Subcutaneous abdominal adipose tissue (tissue), 5 donors: Measurements from ENCODE around the gene TAF11L11.
"Not testable (repeated sequence)": the region's sequence is repeated elsewhere in the genome, so short reads cannot be mapped to it uniquely, and the experiment has no call there.

Experiments
- H3K27ac ChIP-seq: one replicate; pipeline ENCODE4 v1.7.0; 2013; ENCODE audit warnings: low read depth, mild to moderate bottlenecking, inconsistent platforms, low read length, moderate library complexity
- H3K27me3 ChIP-seq, 5 donors: one replicate each; pipeline ENCODE4 v1.7.0; 2013; ENCODE audit warnings: low read length in 5 of 5, inconsistent platforms in 1 of 5; ENCODE audit not compliant: control insufficient read depth in 5 of 5, insufficient read depth in 4 of 5
- H3K36me3 ChIP-seq, 5 donors: one replicate each; pipeline ENCODE4 v1.7.0; 2013; ENCODE audit warnings: low read length in 5 of 5; ENCODE audit not compliant: control insufficient read depth in 5 of 5, insufficient read depth in 5 of 5
- H3K4me1 ChIP-seq, 5 donors: one replicate each; pipeline ENCODE4 v1.7.0; 2013; ENCODE audit warnings: low read length in 5 of 5, mild to moderate bottlenecking in 3 of 5, moderate library complexity in 1 of 5; ENCODE audit not compliant: control insufficient read depth in 5 of 5, insufficient read depth in 5 of 5
- H3K4me3 ChIP-seq, 5 donors: one replicate each; pipeline ENCODE4 v1.7.0; 2013; ENCODE audit warnings: low read length in 5 of 5, low read depth in 1 of 5
- H3K9ac ChIP-seq, 5 donors: one replicate each; pipeline ENCODE4 v1.7.0; 2013; ENCODE audit warnings: low read length in 5 of 5, mild to moderate bottlenecking in 4 of 5, moderate library complexity in 3 of 5
- H3K9me3 ChIP-seq, 5 donors: one replicate each; pipeline ENCODE4 v1.7.0; 2013; ENCODE audit warnings: low read length in 5 of 5; ENCODE audit not compliant: control insufficient read depth in 5 of 5
- donor health status: healthy.
- donor health status: healthy.
- donor health status: healthy.
- donor health status: healthy.
- donor health status: healthy.

TAF11L11 gene

GRCh38 chr5:17603880-17604279 lies at the start of gene TAF11L11:
TSS of gene TAF11L11 (plus strand) at chr5:17604183.
- not testable (repeated sequence) for H3K27me3 ChIP-seq, H3K4me1 ChIP-seq, H3K9me3 ChIP-seq, H3K27ac ChIP-seq, H3K4me3 ChIP-seq, H3K36me3 ChIP-seq, H3K9ac ChIP-seq

- H3K9ac ChIP-seq, H3K9me3 ChIP-seq, H3K4me3 ChIP-seq, H3K36me3 ChIP-seq, H3K27ac ChIP-seq, H3K4me1 ChIP-seq, H3K27me3 ChIP-seq: not testable (repeated sequence)
Measured at GRCh38 chr5:17585658-17586057, 18.3 kb upstream of the TAF11L11 start, which contains the start of gene TAF11L7. TSS of gene TAF11L7 (minus strand) at chr5:17585758.

- not testable (repeated sequence) for H3K9me3 ChIP-seq, H3K27me3 ChIP-seq, H3K27ac ChIP-seq, H3K9ac ChIP-seq, H3K4me3 ChIP-seq, H3K36me3 ChIP-seq, H3K4me1 ChIP-seq
Measured at GRCh38 chr5:17590860-17591259, 13.1 kb upstream of the TAF11L11 start, which contains the start of gene TAF11L8. TSS of gene TAF11L8 (minus strand) at chr5:17590960.

- not testable (repeated sequence) for H3K27me3 ChIP-seq, H3K4me1 ChIP-seq, H3K9ac ChIP-seq, H3K27ac ChIP-seq, H3K9me3 ChIP-seq, H3K36me3 ChIP-seq, H3K4me3 ChIP-seq
Measured at GRCh38 chr5:17594255-17594654, 9.7 kb upstream of the TAF11L11 start, which contains the start of gene TAF11L9. TSS of gene TAF11L9 (minus strand) at chr5:17594394.

GRCh38 chr5:17597728-17598127 lies 6.3 kb upstream of the TAF11L11 start, which contains the start of gene TAF11L10:
TSS of gene TAF11L10 (minus strand) at chr5:17597828.
- not testable (repeated sequence) for H3K27me3 ChIP-seq, H3K27ac ChIP-seq, H3K9me3 ChIP-seq, H3K36me3 ChIP-seq, H3K4me3 ChIP-seq, H3K9ac ChIP-seq, H3K4me1 ChIP-seq

- Histone ChIP-seq H3K9me3 (peaks cover 0 to 2% (median 0%) of the 10 kb centered on the region in 5 donors), H3K27ac (no peak overlapping the region), H3K9ac (no peak overlapping the region), H3K36me3 (no peaks in the 10 kb centered on the region), H3K4me3 (no peak overlapping the region), H3K4me1 (no peaks in the 10 kb centered on the region), H3K27me3 (no peaks in the 10 kb centered on the region)
Measured at GRCh38 chr5:17604951-17605350, 968 bp downstream of the TAF11L11 start.

GRCh38 chr5:17607461-17607860 lies 3.5 kb downstream of the TAF11L11 start:
- not testable (repeated sequence) for H3K4me1 ChIP-seq, H3K9me3 ChIP-seq, H3K9ac ChIP-seq, H3K27ac ChIP-seq, H3K27me3 ChIP-seq, H3K36me3 ChIP-seq, H3K4me3 ChIP-seq

GRCh38 chr5:17610092-17610491 lies 6.1 kb downstream of the TAF11L11 start, which contains the start of gene TAF11L12:
TSS of gene TAF11L12 (plus strand) at chr5:17610392.
- H3K36me3 ChIP-seq, H3K27ac ChIP-seq, H3K9me3 ChIP-seq, H3K4me3 ChIP-seq, H3K4me1 ChIP-seq, H3K9ac ChIP-seq, H3K27me3 ChIP-seq: not testable (repeated sequence)

GRCh38 chr5:17614872-17615605 lies 11.1 kb downstream of the TAF11L11 start:
- Histone ChIP-seq H3K4me1 (no peaks in the 10 kb centered on the region), H3K27ac (no peak overlapping the region), H3K36me3 (no peaks in the 10 kb centered on the region), H3K27me3 (no peaks in the 10 kb centered on the region), H3K9me3 (no peaks in the 10 kb centered on the region), H3K9ac (no peak overlapping the region), H3K4me3 (no peak overlapping the region)

- Histone ChIP-seq H3K4me1 (no peaks in the 10 kb centered on the region), H3K9me3 (no peaks in the 10 kb centered on the region), H3K27me3 (no peaks in the 10 kb centered on the region), H3K4me3 (no peak overlapping the region), H3K9ac (no peak overlapping the region), H3K27ac (no peak overlapping the region), H3K36me3 (no peaks in the 10 kb centered on the region)
Measured at GRCh38 chr5:17619354-17619753, 15.4 kb downstream of the TAF11L11 start.
